Inflammatory macrophage (primary cell): ENCODE measurements around the gene BIRC2.
"Not testable (repeated sequence)": the region's sequence is repeated elsewhere in the genome, so short reads cannot be mapped to it uniquely, and the experiment has no call there.

Source experiments
- DNase-seq, 2 donors: peaks; one replicate each; pipeline ENCODE4 v3.0.0-alpha.2; 2020 to 2022

Gene BIRC2

DNA sequence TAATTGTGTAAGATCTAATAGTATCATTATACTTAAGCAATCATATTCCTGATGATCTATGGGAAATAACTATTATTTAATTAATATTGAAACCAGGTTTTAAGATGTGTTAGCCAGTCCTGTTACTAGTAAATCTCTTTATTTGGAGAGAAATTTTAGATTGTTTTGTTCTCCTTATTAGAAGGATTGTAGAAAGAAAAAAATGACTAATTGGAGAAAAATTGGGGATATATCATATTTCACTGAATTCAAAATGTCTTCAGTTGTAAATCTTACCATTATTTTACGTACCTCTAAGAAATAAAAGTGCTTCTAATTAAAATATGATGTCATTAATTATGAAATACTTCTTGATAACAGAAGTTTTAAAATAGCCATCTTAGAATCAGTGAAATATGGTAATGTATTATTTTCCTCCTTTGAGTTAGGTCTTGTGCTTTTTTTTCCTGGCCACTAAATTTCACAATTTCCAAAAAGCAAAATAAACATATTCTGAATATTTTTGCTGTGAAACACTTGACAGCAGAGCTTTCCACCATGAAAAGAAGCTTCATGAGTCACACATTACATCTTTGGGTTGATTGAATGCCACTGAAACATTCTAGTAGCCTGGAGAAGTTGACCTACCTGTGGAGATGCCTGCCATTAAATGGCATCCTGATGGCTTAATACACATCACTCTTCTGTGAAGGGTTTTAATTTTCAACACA is 23.3 kb upstream of the BIRC2 start:
- no peak for DNase-seq

DNA sequence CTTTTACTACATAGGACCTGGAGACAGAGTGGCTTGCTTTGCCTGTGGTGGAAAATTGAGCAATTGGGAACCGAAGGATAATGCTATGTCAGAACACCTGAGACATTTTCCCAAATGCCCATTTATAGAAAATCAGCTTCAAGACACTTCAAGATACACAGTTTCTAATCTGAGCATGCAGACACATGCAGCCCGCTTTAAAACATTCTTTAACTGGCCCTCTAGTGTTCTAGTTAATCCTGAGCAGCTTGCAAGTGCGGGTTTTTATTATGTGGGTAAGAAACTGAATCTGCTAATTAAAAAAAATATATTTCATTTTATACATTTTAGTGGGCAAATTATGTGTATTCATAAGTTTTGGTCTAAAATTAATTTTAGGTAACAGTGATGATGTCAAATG is 21.9 kb upstream of the BIRC2 start:
- DNase-seq, result no peak

DNA sequence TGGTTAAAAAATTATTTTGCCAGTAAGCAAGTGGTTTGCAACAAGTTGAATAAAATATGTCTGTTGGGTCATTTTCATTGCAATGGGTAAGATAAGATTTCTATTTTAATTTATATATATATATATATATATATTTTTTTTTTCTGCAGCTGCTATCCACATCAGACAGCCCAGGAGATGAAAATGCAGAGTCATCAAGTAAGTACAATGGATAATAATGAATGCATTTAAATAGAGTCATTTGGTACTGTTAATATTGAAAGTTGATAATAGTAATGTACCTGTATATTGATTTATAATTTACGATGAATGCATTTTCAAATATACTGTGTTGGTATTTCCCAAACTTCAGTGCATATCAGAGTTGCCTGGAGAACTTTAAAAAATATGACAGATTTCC is 18.3 kb upstream of the BIRC2 start:
- DNase-seq, result no peak

DNA sequence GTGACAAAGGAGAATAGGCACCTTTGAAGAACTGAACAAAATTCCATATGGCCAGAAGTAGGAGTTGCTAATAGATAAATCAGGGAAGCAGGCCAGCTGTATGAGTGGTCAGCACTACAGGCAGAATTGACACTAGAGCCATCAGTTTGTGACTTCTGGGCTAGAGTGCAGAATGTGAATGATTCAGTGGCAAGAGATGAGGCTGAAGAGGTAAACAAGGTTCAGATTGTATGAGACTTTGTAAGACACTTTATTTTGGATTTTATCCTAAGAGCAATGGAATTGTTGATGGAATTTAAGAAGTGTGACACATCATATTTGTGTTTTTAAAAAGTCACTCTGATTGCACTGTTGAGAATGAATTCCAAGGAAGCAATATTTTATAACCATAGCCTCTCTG is 16.8 kb upstream of the BIRC2 start:
- no peak for DNase-seq

DNA sequence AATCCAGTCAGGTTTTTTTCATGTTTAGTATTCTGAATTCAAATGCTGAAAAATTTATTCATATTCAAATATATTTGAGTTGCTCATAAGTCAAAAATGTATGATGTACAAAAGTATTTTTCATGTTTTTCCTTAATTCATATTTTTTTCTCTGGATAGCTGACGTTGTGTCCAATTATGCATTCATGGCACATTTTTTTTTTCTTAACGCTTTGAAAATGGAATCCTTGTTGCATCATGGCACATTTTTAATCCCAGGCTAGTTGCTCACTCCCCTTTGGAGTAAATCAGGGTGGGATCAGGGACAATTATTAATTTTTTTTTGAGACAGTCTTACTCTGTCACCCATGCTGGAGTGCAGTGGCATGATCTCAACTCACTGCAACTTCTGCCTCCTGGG is 15.7 kb upstream of the BIRC2 start:
- DNase-seq, result no peak

DNA sequence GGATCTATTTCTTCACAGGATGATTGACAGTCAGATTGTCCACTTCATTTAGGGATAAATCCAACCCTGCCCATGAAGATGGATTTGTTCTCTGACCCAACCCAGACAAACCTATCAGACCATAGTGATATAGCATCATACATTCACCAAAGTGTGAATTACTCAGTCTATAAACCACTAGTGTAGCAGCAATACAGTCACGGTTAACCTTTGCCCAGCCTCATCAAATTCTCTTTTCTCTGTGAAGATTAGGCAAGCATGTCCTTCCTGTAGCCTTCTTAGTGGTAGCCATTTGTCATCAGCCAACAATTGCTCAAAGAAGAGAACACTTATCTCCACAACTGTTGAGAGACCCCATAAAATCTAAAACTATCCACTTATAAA is 14.4 kb upstream of the BIRC2 start:
- no peak for DNase-seq

DNA sequence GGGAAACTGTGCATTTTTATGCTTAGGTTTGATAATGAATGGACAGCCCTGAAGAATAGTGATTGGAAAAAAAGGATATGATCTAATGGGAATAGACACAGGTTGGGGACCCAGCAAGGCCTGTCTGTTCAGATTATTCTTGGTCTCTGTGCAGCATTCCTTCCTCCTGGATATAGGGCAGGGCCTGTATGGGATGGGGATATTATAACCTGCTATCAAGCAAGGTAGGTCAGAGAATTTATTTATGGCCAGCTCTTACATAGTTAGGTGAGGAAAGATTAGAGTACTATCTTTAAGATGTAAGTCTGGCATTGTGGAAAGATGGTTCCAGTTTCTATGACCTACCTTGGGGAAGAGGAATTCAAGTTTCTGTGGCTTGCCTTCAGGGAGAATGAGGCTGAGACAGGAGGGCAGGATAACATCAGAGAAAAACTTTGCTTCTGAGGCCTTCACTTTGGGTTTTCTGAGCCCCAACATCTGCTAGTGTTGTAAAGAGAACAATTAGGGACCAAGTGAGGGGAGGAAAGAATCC is 8.5 kb upstream of the BIRC2 start:
- no peak for DNase-seq

DNA sequence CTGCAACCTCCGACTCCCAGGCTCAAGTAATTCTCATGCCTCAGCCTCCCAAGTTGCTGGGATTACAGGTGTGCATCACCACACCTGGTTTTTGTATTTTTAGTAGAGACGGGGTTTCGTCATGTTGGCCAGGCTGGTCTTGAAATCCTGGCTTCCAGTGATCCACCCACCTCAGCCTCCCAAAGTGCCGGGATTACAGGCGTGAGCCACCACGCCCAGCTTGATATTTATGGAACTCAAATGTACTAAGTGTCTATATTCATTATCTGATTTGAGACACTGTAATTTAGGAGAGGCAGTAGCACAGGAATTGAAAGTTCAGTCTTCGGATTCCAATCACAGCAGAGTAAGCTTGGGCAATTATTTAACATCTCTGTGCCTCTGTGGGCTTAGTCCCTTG is 5.7 kb upstream of the BIRC2 start:
- not testable (repeated sequence) for DNase-seq

DNA sequence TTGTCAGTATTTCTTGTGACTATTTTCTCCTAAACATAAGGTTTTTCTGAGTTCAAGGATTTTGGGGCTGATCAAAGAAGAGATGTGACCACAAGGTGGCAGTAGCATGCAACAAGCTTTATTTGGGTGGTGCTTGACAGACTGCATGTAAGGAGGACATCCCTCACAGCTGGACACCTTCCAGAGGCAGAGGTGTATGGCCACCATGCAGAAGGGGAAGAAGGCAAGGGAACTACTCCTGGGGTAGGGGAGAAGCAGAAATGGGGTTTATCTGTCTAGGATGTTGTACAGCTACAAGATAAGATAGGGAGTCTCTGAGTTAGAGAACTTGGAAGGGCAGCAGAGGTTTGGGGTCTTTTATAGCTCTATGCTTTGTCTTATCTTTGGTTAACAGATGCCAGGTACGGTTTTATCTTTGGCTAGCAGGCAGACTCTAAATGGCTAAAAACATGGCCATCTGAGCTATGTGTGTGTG is 5.1 kb upstream of the BIRC2 start:
- DNase-seq, result peak; percentile 79 to 80

DNA sequence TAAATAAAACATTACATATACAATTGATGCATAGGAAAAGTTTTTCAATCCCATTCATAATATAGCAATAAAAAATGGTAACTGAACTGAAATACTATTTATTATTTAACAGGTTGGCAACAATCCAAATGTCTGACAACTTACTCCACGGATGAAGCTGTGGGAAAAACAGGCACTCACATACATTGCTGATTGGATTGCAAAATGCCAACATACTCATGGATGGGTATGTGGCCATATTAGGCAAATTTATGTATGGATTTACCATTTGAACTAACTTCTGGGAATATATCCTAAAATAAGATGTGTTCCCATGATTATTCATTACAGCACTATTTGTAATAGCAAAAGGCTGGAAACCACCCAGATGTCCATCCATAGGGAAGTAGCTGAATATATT is 3.2 kb upstream of the BIRC2 start:
- DNase-seq, result no peak

DNA sequence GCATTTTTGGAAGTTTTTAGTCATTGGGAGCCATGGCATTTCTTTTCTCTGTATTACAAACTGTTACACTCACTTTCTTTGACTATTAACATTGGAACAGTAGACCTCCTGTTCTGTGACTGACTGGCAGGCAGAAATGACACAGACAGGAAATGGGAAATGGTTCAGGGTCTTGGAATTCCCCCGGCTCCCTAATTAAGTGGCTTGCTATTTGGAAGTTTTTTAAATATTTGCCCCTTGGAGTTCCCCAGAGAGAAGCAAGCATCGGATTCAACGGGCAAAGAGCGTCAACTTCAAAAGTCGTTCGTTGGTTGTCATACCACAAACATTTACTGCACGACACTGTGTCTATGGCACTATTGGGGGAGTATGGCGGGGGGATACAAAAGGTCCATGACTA is 1.1 kb upstream of the BIRC2 start:
- no peak for DNase-seq

DNA sequence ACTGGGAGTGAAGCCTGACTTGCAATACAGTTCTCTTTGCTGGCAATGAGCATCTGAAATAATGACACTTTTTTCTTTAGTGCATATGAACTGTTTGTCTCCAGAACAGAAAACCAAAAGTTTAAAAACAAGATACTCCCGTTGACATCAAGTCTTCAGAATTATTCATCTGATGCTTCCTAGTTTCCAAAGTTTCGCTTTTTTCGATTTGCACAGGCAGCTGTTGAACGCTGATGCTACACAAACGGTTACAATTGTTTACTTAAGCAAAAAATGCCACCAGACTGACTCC is 612 bp upstream of the BIRC2 start:
- DNase-seq, result no peak

DNA sequence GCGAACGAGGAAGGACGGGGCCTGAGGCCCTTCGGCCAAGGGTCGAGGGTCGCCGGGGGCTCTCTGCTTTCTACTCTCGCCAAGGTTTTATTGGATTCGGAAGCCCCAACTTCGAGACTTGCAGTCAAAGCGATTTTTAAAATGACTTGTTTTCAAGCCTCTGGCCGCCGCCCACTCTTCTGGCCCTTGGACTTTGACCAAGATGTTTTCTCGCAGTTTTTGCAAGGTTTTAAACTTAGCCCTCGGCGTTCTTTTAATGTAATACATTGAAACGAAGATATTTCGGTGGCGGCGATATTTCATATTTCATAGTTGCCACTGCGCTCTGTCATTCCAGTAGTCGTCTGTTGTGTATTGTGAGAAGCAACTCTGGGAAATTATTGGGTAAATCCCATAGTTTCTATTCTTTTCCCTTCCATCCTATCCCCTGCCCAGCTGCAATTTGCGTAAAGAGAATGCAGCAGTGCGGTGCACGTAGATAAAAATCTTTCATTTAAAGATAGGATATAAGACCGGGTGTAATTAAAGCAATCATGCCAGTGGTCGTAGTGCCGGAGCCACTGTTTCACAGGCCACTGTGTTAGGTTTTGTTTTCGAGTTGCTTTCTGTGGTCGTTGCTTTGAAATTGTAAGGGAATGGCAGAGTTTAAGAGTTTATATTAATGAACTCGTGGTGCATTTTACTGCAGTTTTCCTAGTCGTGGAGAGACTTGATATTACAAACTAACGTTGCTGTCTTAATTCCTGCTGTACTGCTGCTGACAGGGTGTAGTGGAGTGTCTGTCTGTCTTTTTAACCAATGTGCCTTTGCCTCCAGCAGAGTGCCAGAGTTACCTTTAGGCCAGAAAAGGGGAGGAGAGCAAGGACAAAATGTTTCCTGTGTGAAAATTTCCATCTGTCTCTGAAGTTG is 702 bp downstream of the BIRC2 start:
- DNase-seq, result peak in 1 of 2 donors; percentile 10

DNA sequence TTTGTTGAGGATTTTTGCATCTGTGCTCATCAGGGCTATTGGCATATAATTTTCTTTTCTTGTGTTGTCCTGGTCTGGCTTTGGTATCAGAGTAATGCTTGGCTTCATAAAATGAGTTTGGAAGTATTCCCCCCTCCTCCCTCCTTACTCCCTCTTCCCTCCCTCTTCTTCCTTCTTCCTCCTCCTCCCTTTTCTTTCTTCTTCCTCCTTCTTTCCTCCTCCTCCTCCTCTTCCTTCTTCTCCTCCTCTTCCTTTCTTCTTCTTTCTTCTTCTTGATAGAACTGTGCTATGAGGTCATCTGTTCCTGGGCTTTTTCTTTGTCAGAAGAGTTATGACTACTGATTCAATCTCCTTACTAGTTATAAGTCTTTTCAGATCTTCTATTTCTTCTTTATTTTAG is 10.1 kb downstream of the BIRC2 start:
- DNase-seq, result no peak

DNA sequence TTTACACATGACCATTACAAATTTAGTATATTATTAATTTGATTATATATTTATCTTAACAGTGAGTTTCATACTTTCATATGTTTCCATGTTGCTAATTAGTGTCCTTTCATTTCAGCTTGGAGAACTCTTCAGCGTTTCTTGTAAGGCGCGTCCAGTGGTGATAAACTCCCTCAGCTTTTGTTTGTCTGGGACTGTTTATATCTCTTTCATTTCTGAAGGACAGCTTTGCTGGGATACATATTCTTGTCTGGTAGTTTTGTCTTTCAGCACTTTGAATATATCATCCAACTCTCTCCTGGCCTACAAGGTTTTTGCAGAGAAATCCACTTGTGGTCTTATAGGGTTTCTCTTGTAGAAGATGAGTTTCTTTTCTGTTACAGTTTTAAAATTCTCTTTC is 12.4 kb downstream of the BIRC2 start:
- no peak for DNase-seq

DNA sequence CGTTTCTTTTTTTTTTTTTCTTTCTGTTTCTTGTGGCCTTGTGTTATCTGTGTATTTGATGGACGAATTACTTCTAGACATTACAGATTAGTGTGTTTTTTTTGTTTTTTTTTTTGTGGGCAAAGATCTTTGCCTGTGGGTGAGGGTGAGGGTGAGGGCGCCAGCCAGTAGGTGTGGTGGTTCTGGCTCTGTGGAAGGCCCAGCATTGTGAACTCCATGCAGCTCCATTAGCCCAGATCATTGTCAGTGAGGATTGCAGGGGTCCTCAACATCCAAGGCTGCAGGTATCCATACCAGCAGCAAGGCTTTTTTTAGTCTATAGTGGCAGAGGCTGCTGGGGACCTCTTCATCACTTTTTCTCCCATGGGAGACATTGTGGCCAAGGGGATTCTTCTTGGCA is 13.7 kb downstream of the BIRC2 start:
- no peak for DNase-seq

DNA sequence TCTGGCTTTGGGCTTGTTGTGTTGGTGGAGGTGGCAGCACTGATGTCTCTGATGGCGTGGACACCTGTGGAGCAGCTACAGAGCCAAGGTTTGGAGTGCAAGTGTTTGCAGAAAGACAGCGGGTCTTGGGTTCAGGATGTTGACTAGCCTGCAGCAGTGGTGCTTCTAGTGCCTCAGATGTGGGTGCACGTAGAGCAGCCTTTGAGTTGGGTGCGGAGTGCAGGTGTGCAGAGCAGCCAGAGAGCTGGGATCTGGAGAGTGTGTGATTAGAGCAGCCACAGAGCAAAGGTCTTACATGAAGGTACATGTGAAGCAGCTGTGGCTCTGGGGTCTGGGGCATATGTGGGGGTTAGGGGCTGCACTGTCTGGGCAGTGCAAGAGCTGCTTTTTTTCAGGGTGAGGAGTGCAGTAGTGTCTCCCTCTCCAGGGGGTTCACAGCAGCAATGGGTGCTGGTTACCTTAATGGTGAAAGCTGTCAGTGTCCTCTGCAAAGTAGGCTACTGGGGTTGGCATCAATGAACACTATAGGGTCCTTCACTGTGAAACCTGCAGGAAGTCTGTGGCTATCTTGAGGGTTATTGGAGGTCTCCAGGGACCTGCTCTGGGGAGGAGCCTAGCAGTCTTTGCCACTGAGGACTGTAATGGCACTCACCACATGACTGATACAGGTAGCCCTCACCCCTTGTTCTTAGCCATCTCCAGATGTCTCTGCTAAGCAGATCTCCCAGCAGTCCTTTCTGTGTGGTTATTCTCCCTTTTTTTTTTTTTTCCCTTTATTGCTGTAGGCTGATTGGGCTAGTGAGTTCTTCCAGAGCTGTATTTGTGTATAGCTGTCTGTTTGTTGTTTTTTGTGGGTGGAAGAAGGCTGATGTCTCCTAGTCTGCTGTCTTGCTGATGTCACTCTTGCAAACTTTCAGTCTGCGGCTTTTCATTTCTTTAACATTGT is 14.3 kb downstream of the BIRC2 start:
- DNase-seq, result no peak

DNA sequence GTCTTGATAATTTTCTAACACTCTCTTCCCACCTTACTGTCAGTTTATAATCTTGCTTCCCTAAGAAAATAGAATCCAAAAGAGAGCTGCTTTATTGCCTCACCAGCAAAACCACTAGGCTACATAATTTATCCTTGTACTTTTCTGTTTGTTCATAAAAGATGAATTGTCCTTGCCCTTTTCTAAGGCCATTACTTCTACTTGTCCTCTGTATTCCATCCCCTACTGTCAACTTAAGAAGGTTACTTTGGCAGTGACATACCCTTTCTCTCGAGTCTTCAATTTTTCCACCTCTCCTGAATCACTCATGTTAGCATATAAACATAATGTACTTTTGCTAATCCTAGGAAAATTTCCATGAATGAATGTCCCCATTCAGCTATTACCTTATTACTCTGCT is 18.0 kb downstream of the BIRC2 start:
- DNase-seq, result no peak

DNA sequence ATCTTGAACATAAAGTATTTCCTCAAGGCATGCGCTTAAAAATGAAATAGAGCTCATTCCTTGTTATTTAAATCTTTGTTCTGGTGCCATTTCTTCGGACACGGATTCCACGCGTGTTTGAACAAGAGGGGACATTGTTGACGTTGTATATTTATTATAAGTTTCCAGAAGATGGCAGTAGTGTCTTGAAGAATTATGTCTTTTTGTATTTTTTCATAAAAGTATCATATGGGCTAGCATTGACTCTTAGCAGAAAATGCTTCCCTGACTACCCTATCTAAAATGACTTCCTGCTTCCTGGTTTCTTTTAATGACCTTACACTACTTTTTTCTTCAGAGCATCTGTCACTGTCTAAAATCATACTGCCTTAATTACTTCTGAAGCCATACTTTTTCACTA is 20.4 kb downstream of the BIRC2 start:
- DNase-seq, result peak in 1 of 2 donors; percentile 7

DNA sequence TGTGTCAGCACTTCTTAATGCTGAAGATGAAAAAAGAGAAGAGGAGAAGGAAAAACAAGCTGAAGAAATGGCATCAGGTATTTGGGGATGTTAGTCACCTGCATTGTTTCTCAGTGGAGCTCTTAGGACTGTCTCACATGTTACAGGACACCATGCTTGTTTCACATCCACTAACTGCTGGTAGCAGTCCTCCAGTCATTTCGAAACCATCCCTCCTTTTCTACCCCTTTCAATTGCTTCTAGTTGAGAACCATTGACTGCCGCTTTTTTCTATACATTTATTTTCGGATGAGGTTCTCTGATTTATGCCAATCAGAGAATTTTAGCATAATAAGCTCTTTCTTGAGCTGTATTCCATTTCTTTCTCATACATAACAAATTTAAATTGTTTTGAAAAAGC is 21.5 kb downstream of the BIRC2 start:
- DNase-seq, result no peak

DNA sequence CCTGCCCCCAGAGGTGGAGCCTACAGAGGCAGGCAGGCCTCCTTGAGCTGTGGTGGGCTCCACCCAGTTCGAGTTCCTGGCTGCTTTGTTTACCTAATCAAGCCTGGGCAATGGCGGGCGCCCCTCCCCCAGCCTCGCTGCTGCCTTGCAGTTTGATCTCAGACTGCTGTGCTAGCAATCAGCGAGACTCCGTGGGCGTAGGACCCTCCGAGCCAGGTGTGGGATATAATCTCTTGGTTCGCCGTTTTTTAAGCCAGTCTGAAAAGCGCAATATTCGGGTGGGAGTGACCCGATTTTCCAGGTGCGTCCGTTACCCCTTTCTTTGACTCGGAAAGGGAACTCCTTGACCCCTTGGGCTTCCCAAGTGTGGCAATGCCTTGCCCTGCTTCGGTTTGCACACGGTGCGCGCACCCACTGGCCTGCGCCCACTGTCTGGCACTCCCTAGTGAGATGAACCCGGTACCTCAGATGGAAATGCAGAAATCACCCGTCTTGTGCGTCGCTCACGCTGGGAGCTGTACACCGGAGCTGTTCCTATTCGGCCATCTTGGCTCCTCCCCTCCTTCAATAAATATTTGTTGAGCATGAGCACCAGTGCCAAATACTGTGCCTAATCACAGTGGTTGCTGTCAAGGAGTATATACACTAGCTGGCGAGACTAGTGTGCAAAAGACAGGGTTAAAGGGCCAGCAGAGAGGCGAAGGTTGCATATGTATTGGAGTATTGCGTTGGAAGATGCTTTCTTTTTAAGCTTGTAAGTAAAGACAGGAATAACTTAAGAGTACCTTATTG is 27.8 kb downstream of the BIRC2 start:
- DNase-seq, result not testable (repeated sequence)
